AG08395 (cell line): ENCODE data around the gene ANO10.
A peak's percentile ranks its signal among the peaks of the same experiment; 100 is the strongest.
"Not testable (repeated sequence)": the region's sequence is repeated elsewhere in the genome, so short reads cannot be mapped to it uniquely, and the experiment has no call there.

Experiments used
- DNase-seq: peaks from one replicate; pipeline ENCODE4 v3.0.0; 2012; ENCODE audit warnings: mixed read lengths, low spot score

The ANO10 gene, protein sequence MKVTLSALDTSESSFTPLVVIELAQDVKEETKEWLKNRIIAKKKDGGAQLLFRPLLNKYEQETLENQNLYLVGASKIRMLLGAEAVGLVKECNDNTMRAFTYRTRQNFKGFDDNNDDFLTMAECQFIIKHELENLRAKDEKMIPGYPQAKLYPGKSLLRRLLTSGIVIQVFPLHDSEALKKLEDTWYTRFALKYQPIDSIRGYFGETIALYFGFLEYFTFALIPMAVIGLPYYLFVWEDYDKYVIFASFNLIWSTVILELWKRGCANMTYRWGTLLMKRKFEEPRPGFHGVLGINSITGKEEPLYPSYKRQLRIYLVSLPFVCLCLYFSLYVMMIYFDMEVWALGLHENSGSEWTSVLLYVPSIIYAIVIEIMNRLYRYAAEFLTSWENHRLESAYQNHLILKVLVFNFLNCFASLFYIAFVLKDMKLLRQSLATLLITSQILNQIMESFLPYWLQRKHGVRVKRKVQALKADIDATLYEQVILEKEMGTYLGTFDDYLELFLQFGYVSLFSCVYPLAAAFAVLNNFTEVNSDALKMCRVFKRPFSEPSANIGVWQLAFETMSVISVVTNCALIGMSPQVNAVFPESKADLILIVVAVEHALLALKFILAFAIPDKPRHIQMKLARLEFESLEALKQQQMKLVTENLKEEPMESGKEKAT

DNA sequence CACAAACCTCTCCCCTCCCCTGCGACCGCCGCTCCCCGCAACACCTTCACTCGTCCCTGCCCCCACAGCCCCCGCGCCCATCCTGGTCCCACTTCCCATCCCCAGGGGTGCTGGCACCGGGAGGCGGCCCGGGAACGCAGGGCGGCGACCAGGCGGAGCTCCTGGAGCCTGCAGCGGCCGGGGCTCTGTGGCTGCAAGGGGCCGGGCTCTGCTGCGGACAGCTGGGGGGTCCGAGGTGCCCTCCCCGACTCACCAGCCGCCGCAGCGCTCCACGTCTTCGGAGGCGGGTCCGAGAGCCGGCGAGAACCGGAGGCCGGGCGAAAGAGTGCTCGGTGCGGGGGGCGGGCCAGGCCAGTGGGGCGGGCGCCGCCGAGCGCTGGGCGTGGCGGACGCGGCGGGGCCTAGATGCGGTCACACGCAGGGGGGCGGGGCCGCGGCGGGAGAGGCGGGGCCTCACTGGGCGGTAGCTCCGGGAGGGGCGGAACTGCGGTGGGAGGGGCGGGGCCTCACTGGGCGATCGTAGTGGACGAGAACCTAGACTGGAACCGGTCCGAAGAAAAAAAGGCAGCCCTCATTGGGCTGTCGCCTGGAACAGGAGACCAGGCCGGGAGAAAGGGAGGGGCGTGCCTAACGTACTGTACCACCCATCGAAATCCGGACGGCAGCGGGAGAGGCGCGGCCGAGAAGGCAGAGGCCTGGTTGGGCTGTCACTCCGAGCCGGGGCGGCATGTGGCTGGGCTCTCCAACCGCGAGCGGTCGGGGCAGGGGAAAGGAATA, at the start of gene ANO10:
Gene ANO10 (minus strand): TSS at position 356 of the 777 bp plus-strand sequence. CDS start 16,159 bp downstream, outside the sequence.
- DNase-seq = peak; percentile 99

DNA sequence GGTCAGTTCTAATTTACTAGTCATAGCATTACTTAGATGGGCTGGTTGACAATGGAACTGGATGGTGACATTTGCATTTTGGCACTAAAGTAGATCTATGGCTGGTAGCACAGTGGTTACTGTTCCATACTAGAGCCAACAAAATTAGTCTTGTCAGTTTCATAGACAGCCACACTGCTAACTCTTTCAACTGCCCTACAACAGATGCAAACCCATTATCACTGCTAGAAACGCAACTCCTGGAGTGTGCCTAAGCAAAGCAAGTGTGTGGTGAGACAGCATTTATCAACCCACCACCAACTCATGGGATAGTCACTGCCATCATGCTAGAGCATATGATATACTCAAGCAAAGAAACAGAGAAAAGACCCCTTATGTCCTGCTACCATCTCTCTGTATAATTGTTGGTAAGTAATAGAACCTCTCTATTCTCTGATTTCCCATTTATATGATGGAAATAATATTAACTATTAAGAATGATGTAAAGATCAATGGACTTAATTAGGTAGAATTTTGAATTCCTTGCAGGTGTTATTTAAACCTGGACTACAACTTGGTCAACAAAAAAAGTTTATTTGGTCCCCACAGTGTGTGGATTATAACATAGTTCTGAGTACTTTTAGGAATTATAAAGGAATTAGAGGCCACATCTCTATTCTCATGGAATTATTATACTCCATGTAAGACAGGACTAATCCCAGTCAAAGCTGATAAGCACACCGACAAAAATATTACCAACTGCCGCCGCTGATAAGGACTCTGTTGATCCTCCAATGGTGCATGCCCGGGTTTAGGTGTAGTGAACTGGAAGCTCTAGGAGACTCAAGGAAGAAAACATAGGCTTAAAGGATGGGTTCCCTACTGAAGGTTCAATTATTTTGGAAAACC, 49.1 kb upstream of the ANO10 start:
- no peak for DNase-seq

DNA sequence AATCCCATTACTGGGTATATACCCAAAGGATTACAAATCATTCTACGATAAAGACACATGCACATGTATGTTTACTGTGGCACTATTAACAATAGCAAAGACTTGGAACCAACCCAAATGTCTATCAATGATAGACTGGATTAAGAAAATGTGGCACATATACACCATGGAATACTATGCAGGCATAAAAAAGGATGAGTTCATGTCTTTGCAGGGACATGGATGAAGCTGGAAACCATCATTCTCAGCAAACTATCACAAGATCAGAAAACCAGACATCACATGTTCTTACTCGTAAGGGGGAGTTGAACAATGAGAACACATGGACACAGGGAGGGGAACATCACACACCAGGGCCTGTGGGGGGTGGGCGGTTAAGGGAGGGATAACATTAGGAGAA, 43.2 kb upstream of the ANO10 start:
- DNase-seq = not testable (repeated sequence)

DNA sequence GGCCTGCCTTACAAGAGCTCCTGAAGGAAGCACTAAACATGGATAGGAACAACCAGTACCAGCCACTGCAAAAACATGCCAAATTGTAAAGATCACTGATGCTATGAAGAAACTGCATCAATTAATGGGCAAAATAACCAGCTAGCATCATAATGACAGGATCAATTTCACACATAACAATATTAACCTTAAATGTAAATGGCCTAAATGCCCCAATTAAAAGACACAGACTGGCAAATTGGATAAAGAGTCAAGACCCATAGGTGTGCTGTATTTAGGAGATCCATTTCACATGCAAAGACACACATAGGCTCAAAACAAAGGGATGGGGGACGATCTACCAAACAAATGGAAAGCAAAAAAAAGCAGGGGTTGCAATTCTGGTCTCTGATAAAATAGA, 39.6 kb upstream of the ANO10 start:
- not testable (repeated sequence) for DNase-seq

DNA sequence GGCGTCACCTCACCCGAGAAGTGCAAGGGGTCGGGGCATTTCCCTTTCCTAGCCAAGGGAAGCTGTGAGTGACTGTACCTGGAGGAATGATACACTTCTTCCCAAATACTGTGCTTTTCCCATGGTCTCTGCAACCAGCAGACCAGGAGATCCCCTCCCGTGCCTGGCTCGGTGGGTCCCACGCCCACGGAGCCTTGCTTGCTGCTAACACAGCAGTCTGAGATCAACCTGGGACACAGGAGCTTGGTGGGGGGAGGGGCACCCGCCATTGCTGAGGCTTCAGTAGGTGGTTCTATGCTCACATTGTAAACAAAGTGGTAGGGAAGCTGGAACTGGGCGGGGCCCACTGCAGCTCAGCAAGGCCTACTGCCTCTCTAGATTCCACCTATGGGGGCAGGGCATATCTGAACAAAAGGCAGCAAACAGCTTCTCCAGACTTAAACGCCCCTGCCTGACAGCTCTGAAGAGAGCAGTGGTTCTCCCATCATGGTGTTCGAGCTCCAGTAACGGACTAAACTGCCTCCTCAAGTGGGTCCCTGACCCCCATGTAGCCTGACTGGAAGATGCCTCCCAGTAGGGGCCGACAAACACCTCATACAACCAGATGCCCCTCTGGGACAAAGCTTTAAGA, 37.6 kb upstream of the ANO10 start:
- no peak for DNase-seq

DNA sequence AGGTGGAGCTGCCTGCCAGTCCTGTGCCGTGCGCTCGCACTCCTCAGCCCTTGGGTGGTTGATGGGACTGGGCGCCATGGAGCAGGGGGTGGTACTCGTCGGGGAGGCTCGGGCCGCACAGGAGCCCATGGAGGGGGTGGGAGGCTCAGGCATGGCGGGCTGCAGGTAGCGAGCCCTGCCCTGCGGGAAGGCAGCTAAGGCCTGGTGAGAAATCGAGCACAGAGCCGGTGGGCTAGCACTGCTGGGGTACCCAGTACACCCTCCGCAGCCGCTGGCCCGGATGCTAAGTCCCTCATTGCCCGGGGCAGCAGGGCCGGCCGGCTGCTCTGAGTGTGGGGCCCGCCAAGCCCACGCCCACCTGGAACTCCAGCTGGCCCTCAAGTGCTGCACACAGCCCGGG, 34.6 kb upstream of the ANO10 start:
- not testable (repeated sequence) for DNase-seq

DNA sequence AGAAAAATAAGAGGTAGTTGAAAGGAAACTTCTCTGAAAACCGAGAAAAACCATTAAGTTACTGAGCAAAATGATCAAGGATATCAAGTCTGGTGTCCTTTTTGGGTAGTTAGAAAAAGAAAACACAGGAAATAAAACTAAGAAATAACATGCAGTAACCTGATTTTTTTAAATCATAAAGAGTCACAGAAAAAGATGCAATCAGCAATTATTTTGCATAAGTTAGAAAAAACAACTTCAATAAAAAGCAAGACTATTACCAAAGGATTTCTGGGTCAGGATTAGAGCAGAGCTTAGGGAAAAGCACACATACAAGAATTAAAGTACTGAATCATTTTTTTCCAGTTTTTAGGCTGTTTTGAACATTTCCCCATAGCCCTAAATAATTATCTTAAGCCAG, 28.5 kb upstream of the ANO10 start:
- no peak for DNase-seq

DNA sequence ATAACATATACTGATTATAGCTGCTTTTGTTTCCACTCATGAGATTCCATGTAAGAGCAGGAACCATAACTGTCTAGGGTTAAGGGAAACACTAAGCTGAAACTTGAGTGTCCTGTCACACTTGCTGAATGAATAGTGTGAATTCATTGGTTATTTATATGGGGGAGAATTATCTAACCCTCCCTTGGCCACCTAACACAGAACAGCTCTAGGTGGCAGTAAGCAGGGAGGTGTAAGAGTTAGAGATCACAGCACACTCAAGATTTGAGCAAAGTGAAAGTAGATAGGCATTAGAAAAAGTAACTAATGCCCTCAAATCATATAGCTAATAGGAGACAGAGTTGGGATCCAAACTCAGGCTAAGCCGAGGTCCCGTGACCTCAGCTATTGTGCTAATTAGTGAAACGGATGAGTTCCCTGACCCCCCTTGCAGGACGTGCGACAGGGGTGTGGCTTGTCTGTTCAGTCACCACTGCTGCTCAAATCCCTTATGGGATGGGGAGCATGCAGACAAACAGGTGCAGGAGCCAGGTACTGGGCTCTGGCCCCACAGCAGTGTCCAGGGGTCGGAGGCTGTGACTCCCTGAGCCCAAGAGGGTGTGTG, 27.7 kb upstream of the ANO10 start:
- DNase-seq = no peak

DNA sequence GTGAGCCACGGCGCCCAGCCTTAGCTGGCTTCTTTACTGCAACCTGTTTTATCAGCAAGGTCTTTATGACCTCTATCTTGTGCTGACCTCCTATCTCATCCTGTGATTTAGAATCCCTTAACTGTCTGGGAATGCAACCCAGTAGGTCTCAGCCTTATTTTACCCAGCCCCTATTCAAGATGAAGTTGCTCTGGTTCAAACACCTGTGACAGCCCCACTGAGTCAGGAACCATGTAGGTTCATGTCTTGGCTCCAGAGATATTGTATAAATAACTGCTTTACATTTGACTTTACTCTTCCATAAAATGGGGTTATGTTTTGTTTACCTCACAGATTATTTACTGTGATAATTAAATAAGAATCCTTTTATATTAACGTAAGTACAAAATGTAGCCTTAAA, 27.1 kb upstream of the ANO10 start:
- no peak for DNase-seq

DNA sequence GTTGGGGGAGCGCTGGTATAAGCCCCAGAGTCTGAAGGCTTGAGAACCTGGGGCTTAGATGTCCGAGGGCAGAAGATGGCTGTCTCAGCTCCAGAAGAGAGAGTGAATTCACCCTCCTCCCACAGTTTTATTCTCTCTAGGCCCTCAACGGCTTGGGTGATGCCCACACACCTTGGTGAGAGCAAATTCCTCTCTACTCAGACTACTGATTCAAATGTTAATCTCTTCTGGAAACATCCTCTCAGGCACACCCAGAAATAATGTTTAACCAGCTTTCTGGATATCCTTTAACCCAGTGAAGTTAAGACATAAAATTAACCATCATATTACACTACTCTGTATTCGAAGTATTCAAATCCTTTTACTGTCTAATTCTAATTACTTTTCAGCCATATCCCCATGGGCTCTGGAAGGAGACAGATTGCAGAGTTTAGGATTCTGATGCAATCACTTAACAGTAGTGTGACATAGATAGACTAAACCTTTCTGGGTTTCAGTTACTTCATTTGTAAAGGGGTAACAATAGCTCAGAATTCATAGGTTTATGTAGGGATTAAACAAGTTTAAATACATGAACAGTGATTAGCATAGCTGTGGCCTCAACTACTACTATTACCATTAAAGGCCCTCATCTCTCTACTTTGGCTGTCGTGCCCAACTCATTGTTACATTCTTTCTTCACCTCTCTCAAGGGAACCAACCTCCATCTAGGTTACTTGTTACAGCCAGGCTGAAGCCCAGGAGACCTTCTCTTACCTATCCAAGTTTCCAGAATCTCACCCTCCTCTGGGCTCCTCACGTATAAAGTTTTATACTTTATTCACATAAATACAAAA, 25.7 kb upstream of the ANO10 start:
- DNase-seq = no peak

DNA sequence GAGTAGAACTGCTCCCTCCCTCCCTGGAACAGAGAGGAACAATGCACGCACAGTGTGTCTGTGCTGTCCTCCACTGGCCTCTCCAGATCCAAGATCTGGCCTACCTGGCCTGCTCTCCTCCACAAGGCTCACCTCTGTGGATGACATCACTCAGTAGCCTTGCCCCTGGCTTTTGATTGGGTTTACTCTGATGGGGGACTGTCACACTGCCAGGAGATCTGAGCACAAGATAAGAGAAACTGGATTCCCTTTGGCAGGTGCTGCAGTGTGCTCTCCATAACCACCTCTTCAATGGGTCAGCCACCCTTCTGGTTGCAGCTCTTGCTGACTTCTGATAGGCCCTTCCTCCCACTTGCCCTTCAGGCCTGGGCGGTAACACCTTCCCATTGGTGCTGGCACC, 22.6 kb upstream of the ANO10 start:
- no peak for DNase-seq

DNA sequence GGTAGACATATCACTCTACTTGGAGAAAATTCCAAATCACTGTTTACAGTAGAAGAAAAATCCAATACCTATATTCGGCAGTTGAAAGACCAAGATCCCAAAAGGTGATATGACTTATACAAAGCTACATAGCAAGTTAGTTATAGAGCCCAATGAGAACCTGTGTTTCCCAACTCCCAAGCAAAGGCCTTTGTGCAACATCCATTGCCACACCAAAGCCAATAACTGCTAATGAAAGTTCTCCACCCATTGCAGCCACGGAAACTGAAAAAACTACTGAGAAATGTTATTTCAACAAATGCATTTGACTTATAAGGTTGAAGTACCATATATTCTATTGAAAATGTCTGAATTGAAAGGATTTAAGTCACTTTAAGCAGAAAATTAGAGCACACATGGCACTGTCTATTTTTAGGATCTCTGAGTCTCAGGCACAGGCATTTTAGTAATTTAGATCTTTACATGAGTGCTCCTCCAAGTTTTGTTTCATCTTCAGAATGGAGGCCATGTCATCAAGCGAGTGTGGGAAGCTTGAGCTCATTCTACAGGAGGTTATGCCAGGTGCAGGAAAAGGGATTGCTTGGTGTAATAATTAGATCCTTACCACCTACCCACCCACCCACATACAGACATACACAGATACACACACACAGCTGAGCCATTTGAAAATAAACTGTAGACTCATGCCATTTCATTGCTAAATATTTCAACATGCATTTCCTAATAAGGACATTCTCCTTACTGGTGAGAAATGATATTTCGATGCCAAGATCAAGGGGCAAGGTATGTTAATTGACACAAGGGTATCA, 19.7 kb upstream of the ANO10 start:
- DNase-seq = no peak

DNA sequence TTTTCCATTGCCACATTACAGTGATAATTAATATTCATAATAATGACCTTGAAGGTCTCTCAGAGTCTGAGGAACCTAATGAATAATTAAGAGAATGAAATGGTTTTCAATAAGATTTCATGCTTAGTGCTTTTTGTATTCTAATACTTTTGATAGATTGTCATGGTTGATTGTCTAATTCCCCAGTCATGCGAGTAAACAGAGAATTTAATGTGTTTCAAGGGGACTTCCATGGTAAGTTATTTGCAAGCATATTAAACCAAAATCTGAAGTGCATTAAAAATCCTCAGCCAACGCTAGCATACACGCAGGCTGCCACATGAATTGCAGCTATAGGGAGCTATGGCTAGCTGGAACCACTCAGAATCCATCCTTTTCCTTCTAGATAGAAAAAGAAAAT, 18.9 kb upstream of the ANO10 start:
- DNase-seq = no peak

DNA sequence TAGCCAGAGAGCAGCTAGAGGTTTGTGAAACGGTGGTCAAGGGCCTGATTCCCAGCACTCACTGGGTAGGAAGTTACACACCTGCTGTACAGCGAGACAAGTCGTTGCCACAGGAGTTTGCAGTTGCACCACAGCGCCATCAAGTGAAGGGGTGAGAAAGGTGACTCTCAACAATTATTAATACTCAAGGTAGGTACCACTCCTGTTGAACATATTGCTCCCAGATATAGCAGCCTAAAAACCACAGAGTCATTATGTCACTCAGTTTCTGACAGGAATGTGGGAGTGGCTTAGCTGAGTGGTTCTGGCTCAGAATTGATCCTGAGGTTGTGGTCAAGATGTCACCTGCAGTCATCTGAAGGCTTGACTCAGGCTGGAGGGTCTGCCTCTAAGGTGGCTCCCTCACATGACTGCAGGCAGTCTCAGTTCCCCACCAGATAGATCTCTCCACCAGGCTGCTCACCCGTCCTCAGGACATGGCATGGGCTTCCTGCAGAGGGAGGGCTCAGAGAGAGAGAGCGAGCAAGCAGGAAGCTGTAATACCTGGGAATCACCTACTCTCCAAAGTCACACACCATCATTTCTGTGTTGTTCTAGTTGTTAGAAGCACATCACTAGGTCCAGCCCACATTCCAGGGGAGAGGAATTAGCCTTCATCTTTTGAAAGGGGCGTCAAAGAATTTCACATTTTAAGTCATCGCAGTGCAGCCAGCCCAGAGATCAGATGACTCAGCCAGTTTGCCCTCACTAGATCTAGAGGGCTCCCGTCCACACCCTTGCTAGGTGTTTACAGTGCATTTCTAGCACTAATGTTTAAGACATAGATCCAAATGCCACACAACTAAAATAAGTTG, 17.0 kb upstream of the ANO10 start:
- DNase-seq = no peak

DNA sequence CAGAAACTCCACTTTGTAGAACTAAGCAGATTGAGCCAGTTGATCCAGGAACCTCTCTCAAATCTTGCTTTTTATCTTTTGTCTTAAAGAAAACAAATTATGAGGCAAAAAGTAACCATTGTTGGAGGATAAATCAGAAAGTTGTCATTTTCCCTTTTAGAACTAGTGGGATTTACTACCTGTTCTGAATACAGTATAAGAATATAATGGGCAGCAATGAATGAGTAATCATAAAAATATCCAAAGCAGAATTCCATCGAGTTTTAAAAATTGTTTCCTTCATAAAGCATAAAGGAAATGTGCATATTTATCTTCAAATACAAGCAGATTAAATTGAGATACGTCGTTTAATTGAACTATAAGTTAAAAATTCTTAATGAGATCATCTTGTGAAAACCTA, 15.9 kb upstream of the ANO10 start:
- no peak for DNase-seq

DNA sequence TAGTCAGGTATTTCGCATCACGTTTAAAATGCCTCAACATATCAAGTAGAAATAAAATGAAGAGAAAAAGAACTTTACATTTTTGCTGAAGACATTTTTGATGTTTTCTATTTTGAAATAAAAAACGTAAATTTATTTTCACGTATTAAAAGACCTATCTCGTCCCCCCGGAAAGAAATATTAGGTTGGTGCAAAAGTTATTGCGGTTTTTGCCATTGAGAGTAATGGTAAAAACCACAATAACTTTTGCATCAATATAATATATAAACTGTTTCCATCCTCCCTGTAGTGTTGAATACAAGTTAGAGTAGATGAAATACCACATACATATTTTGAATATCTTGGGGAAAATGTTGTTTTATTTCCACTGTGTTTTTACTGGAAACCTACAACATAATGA, 11.2 kb upstream of the ANO10 start:
- no peak for DNase-seq

DNA sequence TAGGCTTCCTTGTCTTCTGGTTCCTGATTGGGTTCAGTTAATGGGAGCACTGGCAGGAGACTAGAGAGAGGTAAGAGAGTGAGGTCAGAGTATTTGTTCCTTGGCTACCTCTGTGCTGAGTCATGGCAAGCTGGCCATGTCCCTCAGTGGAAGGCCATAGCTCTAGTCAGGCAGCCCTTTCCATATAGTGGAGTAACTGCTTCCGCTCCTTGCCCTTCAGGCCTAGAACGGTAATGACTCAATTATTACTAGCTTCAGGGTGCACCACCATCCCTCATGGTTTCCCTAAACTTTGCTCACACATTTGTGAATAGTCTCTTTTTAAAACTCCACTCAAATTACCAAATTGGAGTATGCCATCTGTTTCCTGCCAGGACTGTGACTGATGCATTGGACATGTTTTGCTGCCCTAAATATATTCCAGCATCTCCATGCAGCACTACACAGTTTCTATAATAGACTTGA, 10.5 kb upstream of the ANO10 start:
- peak; percentile 76 for DNase-seq

DNA sequence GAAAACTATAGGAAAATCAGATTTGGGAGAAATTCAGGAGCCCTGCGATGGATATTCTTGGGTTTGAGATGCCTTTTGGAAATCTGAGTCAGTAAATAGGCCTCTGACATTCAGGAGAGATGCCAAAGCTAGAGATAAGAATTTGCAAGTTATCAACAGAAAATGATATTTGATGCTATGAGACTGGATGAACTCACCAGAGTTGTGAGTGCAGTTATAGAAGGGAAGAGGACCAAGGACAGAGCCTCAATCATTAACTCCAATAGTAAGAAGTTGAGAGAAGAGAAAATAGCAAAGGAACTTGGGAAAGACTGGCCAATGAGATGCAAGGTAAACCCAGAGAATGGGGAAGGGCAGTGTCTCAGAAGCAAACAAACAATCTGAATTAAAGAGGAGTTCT, 7.9 kb upstream of the ANO10 start:
- DNase-seq = no peak
